K562 (cell line): ENCODE measurements around the gene CACNA1E. TPM values are rescaled to one million over a fixed set of nuclear protein-coding genes. Genes with fewer than 3 reads are reported as not detected.

Source experiments
- ATAC-seq: fragments of 200-7000 bp; cut with Tn5 transposase; 3 replicates; pipeline ENCODE4 v1.9.1; 2020; ENCODE audit warnings: moderate library complexity
- BruUV-seq: library from RNA; stranded (reverse); fragments of 400-500 nt; replicated peaks from 2 replicates; lab custom pipeline; 2021; lab: Mats Ljungman, UMichigan
- CTCF ChIA-PET: fragments of 300-600 bp; formaldehyde crosslinking; extraction: SDS; loops from one replicate; lab custom pipeline; 2021; ENCODE audit warnings: low intra/inter-chr PET ratio; lab: Yijun Ruan, JAX
- POLR2A ChIA-PET: fragments of 300-600, 350-650 bp; sonication (Branson Sonifier 250); formaldehyde crosslinking; extraction: SDS; loops from one replicate; lab custom pipeline; 2021; ENCODE audit warnings: antibody characterized with exemption, inconsistent platforms; lab: Yijun Ruan, JAX
- DNase-seq, 4 experiments: peaks; one replicate each; pipeline versions ENCODE4 v3.0.0 to v3.0.0-alpha.2; 2011 to 2018; ENCODE audit warnings: low spot score in 3 of 4, mixed read lengths in 3 of 4; ENCODE audit errors: extremely low read depth in 1 of 4
- FAIRE-seq: peaks from 2 replicates; lab custom pipeline; 2011; peaks lifted over from hg19 to GRCh38; lab: Jason Lieb, UNC
- H2AFZ ChIP-seq: 2 replicates; pipeline ENCODE4 v1.6.0; 2011; ENCODE audit warnings: low read depth, low read length, control low read depth, inconsistent platforms
- H3K27ac ChIP-seq: fragments of 200-600 bp; 3 replicates; pipeline ENCODE4 v1.8.0; 2011; ENCODE audit warnings: low read depth, mild to moderate bottlenecking, control low read depth, inconsistent platforms, low read length, moderate library complexity, mixed read lengths; ENCODE audit errors: extremely low read depth
- H3K27me3 ChIP-seq, 2 experiments: fragments of 300-600 bp in 1 of 2; 2 replicates in 1 of 2; 3 replicates in 1 of 2; pipeline versions ENCODE4 v1.6.0 to v1.8.0; 2011; ENCODE audit warnings: inconsistent platforms in 2 of 2, low read length in 2 of 2, mild to moderate bottlenecking in 1 of 2, mixed read lengths in 1 of 2, moderate library complexity in 1 of 2; ENCODE audit not compliant: control insufficient read depth in 2 of 2, insufficient read depth in 2 of 2
- H3K36me3 ChIP-seq: fragments of 300-600 bp; 3 replicates; pipeline ENCODE4 v1.8.0; 2011; ENCODE audit warnings: mild to moderate bottlenecking, low read length, inconsistent platforms; ENCODE audit not compliant: control insufficient read depth, insufficient read depth
- H3K4me1 ChIP-seq, 2 experiments: fragments of 200-600 bp in 1 of 2; replicated peaks in 1 of 2; 2 replicates in 1 of 2; 3 replicates in 1 of 2; pipeline versions ENCODE4 v1.5.1 to v1.8.0; 2011; ENCODE audit warnings: inconsistent platforms in 2 of 2, low read length in 2 of 2, mild to moderate bottlenecking in 1 of 2, mixed read lengths in 1 of 2, moderate library complexity in 1 of 2; ENCODE audit not compliant: control insufficient read depth in 2 of 2, insufficient read depth in 2 of 2
- H3K4me2 ChIP-seq: 2 replicates; pipeline ENCODE4 v1.6.1; 2011; ENCODE audit warnings: low read length, control low read depth, inconsistent platforms, mixed read lengths; ENCODE audit not compliant: insufficient read depth
- H3K4me3 ChIP-seq: fragments of 200-600 bp; sonication (generic), shearing (Covaris generic); 2 replicates; pipeline ENCODE4 v1.5.1; 2016; ENCODE audit warnings: control low read depth, inconsistent platforms
- H3K79me2 ChIP-seq: fragments of 200-600 bp; 3 replicates; pipeline ENCODE4 v1.8.0; 2011; ENCODE audit warnings: low read length, inconsistent platforms; ENCODE audit not compliant: control insufficient read depth, insufficient read depth
- H3K9ac ChIP-seq, 2 experiments: 2 replicates each; pipeline versions ENCODE4 v1.6.0 to v1.6.1; 2011; ENCODE audit warnings: low read depth in 2 of 2, low read length in 2 of 2, control low read depth in 1 of 2, inconsistent platforms in 1 of 2, mild to moderate bottlenecking in 1 of 2, mixed read lengths in 1 of 2; ENCODE audit not compliant: insufficient read depth in 1 of 2
- H3K9me1 ChIP-seq: one replicate; pipeline ENCODE4 v1.6.0; 2011; ENCODE audit warnings: inconsistent platforms, mild to moderate bottlenecking, low read length, moderate library complexity; ENCODE audit not compliant: control insufficient read depth, insufficient read depth
- H3K9me3 ChIP-seq: replicated peaks from 2 replicates; pipeline ENCODE4 v1.5.1; 2011; ENCODE audit warnings: low read depth, low read length, inconsistent platforms; ENCODE audit not compliant: control insufficient read depth, insufficient read depth
- H4K20me1 ChIP-seq: replicated peaks from 2 replicates; pipeline ENCODE4 v1.6.1; 2011; ENCODE audit warnings: low read length, inconsistent platforms, mixed read lengths; ENCODE audit not compliant: control insufficient read depth, insufficient read depth
- BRF1 ChIP-seq: IDR thresholded peaks from 3 replicates; pipeline ENCODE4 v1.6.1; 2011; ENCODE audit warnings: borderline replicate concordance, mild to moderate bottlenecking; ENCODE audit not compliant: insufficient read length; ENCODE audit errors: extremely low read depth
- CBX8 ChIP-seq: fragments of 200-600 bp; sonication (generic); IDR thresholded peaks from 2 replicates; pipeline ENCODE4 v1.6.1; 2012; ENCODE audit warnings: borderline replicate concordance, mixed run types, low read depth, mild to moderate bottlenecking, moderate library complexity, mixed read lengths, low read length, control low read depth, inconsistent platforms; ENCODE audit not compliant: poor library complexity, severe bottlenecking; ENCODE audit errors: extremely low read depth
- IRF9 ChIP-seq: fragments of 450-650 bp; IDR thresholded peaks from 2 replicates; pipeline ENCODE4 v1.6.1; 2016; ENCODE audit warnings: missing biosample characterization, missing genetic modification characterization
- MAZ ChIP-seq, 2 experiments: fragments of 450-650 bp in 1 of 2; sonication (generic) in 1 of 2; formaldehyde crosslinking; IDR thresholded peaks in 1 of 2; conservative IDR thresholded peaks in 1 of 2; 2 replicates each; pipeline versions ENCODE4 v1.4.0 to v1.5.0; 2020; ENCODE audit warnings: mild to moderate bottlenecking in 1 of 2, missing genetic modification reagents in 1 of 2
- NUFIP1 ChIP-seq: fragments of 450-650 bp; IDR thresholded peaks from 2 replicates; pipeline ENCODE4 v1.6.1; 2018; ENCODE audit not compliant: partially characterized antibody
- RBM39 ChIP-seq: fragments of 200-400 bp; formaldehyde crosslinking; optimal IDR thresholded peaks from 2 replicates; pipeline ENCODE3; 2018; ENCODE audit warnings: low read depth, low read length
- RCOR1 ChIP-seq, 2 experiments: IDR thresholded peaks; 2 replicates each; pipeline ENCODE4 v1.6.1; 2012; ENCODE audit warnings: low read depth in 2 of 2, low read length in 2 of 2, borderline replicate concordance in 1 of 2, improper control_type of control experiment in 1 of 2
- TAF1 ChIP-seq: IDR thresholded peaks from 2 replicates; pipeline ENCODE4 v1.6.1; 2011; ENCODE audit warnings: mild to moderate bottlenecking, low read length, moderate library complexity; ENCODE audit not compliant: insufficient read depth, control insufficient read depth, severe bottlenecking; ENCODE audit errors: extremely low read depth
- TCF7L2 ChIP-seq: fragments of 150-350 bp; IDR thresholded peaks from 2 replicates; pipeline ENCODE4 v1.6.1; 2016; ENCODE audit warnings: low read depth, mild to moderate bottlenecking, low read length, moderate library complexity
- THRAP3 ChIP-seq: fragments of 450-650 bp; IDR thresholded peaks from 2 replicates; pipeline ENCODE4 v1.6.1; 2016; ENCODE audit warnings: mild to moderate bottlenecking, inconsistent platforms, borderline replicate concordance
- XRCC4 ChIP-seq: IDR thresholded peaks from one replicate; pipeline ENCODE4 v1.6.1; 2011; ENCODE audit not compliant: insufficient read depth, insufficient read length; ENCODE audit errors: extremely low read depth
- ZFP1 ChIP-seq: fragments of 450-650 bp; formaldehyde crosslinking; IDR thresholded peaks from 2 replicates; pipeline ENCODE4 v1.4.0; 2020; ENCODE audit warnings: mild to moderate bottlenecking, mixed read lengths
- ZNF133 ChIP-seq: fragments of 250-450 bp; sonication (Bioruptor Pico); IDR thresholded peaks from 2 replicates; pipeline ENCODE4 v1.4.0; 2020; ENCODE audit warnings: mild to moderate bottlenecking
- ZNF24 ChIP-seq: fragments of 450-650 bp; IDR thresholded peaks from 2 replicates; pipeline ENCODE4 v1.6.1; 2016
- ZNF384 ChIP-seq: IDR thresholded peaks from 2 replicates; pipeline ENCODE4 v1.6.1; 2012; ENCODE audit warnings: low read depth, low read length, improper control_type of control experiment
- ZNF695 ChIP-seq: fragments of 450-650 bp; formaldehyde crosslinking; IDR thresholded peaks from 2 replicates; pipeline ENCODE4 v1.4.0; 2020; ENCODE audit warnings: mild to moderate bottlenecking, moderate library complexity
- WGBS: fragments of 100-300 bp; shearing (Covaris generic); methylation state at CpG from one replicate; pipeline ENCODE4 v1.1.6; 2016; ENCODE audit warnings: low coverage, mixed read lengths; ENCODE audit not compliant: insufficient coverage; ENCODE audit errors: missing lambda C conversion rate; 5-methylcytosine and 5-hydroxymethylcytosine counted together
- in situ Hi-C: fragments of 300-500 bp; cut with MboI; formaldehyde crosslinking; loops from 4 replicates; pipeline ENCODE4 v1.15.0; 2018; ENCODE audit warnings: inconsistent platforms, mixed read lengths
- intact Hi-C: fragments of 100-400 bp; cut with micrococcal nuclease; formaldehyde crosslinking; loops from 2 replicates; pipeline ENCODE4 v1.14.2; 2022
- polyA plus RNA-seq, 8 experiments: library from polyadenylated mRNA; depleted of rRNA in 4 of 8; stranded (reverse) in 5 of 8; unstranded in 3 of 8; fragments of >200 nt; fragmentation: Nextera tagmentation in 2 of 8; fragmentation: Illumina TruSeq in 1 of 8; extraction: Ambion mirVana in 2 of 8; extraction: Trizol in 1 of 8; gene quantifications; 2 replicates each; pipeline versions ENCODE4 v1.2.1 to v1.2.3, GENCODE V29; 2011 to 2014; ENCODE audit warnings: inconsistent platforms in 1 of 8, missing spikeins in 1 of 8
- total RNA-seq, 7 experiments: library from RNA; depleted of rRNA in 6 of 7; stranded (reverse); fragments of >200 nt in 6 of 7; fragmentation: Illumina TruSeq in 2 of 7; extraction: Trizol in 2 of 7; gene quantifications; 2 replicates each; pipeline versions ENCODE4 v1.2.1 to v1.2.3, GENCODE V29; 2011 to 2021; ENCODE audit warnings: low replicate concordance in 1 of 7
- TF ChIP-seq, protein P1 (sequence below): fragments of 150-350 bp; conservative IDR thresholded peaks from 2 replicates; pipeline ENCODE4 v1.6.1; 2014; ENCODE audit warnings: low read length

The CACNA1E gene
- total and polyA plus RNA-seq, 9 of the 15 experiments (the other 6 are each of a cell fraction or from before 2014, with no cell fraction given) = under 0.01 to 0.04 TPM; not detected in 7

DNA sequence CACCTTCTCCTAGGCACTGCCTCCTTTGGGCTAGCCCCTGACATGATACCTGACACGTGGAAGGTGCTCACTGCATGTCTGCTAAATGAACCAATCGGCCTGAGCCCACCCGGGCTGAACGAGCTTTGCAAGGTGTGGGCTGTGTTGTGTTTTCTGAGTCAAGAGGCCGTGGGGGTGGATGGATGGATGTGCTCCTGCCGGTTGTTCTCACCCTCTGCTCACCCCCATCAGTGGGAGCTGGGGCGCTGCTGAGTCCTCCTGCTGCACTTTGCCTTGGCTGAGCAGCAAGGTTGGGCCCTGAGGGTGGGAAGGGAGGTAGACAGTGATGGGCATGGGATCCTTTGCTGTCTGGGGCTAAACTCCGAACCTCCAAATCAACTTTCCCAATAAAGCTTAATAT is 6.7 kb upstream of the CACNA1E start (continued):
- TF ChIP-seq, protein P1, sequence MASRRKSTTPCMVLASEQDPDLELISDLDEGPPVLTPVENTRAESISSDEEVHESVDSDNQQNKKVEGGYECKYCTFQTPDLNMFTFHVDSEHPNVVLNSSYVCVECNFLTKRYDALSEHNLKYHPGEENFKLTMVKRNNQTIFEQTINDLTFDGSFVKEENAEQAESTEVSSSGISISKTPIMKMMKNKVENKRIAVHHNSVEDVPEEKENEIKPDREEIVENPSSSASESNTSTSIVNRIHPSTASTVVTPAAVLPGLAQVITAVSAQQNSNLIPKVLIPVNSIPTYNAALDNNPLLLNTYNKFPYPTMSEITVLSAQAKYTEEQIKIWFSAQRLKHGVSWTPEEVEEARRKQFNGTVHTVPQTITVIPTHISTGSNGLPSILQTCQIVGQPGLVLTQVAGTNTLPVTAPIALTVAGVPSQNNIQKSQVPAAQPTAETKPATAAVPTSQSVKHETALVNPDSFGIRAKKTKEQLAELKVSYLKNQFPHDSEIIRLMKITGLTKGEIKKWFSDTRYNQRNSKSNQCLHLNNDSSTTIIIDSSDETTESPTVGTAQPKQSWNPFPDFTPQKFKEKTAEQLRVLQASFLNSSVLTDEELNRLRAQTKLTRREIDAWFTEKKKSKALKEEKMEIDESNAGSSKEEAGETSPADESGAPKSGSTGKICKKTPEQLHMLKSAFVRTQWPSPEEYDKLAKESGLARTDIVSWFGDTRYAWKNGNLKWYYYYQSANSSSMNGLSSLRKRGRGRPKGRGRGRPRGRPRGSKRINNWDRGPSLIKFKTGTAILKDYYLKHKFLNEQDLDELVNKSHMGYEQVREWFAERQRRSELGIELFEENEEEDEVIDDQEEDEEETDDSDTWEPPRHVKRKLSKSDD = no peak
- TF ChIP-seq THRAP3 (no peak), ZFP1 (CRISPR knock-in tag) (no peak), RCOR1 (IDR thresholded peaks at IDR 0.05; ENCODE audit: borderline replicate concordance in 1 of 2, low read depth in 2 of 2, low read length in 2 of 2) (no peak), CBX8 (no peak), ZNF695 (CRISPR knock-in tag) (no peak), RBM39 (no peak), TCF7L2 (no peak)

DNA sequence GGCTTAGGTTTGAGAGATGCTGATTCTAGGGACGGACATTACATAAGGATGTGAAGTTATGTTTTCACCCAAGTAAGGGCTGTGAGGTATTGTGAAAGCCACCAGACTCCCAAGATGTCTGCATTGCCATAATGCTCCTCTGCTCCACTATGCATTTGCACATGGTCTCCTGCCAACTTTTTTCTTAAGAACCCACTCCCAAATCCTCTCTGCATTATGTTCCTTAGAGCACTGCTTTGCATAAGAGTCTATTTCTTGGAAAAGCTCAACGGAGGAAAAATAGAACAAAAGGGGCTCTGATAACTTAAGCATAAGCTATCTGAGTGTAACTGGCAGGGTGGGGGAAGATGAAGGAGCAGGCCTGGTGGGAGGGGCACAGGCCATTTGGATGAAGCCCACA is 5.0 kb upstream of the CACNA1E start:
- DNase-seq (no peak), FAIRE-seq (no peak), ATAC-seq (no peak)
- Histone ChIP-seq H3K9ac (no peak overlapping the region), H3K27me3 (peaks cover 11 to 23% of the 10 kb centered on the region in 2 experiments; a peak in 4 of 5 replicates), H2AFZ (no peak overlapping the region), H3K9me1 (no peaks in the 10 kb centered on the region), H3K4me3 (no peak overlapping the region), H3K36me3 (no peaks in the 10 kb centered on the region), H3K27ac (no peak overlapping the region), H4K20me1 (0 out of 2 replicates have a peak, but pooled peaks cover 3% of the 10 kb centered on the region), H3K9me3 (no peaks in the 10 kb centered on the region), H3K4me1 (peaks cover 0 to 10% of the 10 kb centered on the region in 2 experiments; a peak in 2 of 5 replicates), H3K79me2 (no peaks in the 10 kb centered on the region), H3K4me2 (no peak overlapping the region)
- ChIA-PET POLR2A (interaction anchor here (0.7 kb wide), 1 partner anchor 400 kb away, joined by 4 read pairs; no protein-coding TSS in a partner anchor), CTCF (interaction anchor here (0.7 to 3.4 kb wide), 2 partner anchors 434 to 459 kb away, joined by 3 to 28 read pairs; no protein-coding TSS in a partner anchor)
- 0% methylated on average over 2 of the region's 2 CpGs for WGBS
- intact Hi-C loops = no loop called here
- BruUV-seq = no TSS peak
- in situ Hi-C loops = loop anchor here (5.0 to 10.0 kb wide), 2 partner anchors 464 to 586 kb away; partner anchors contain the start of gene ZNF648
- TF ChIP-seq BRF1 = no peak
- no peak for TF ChIP-seq TAF1
- TF ChIP-seq ZNF133 (CRISPR knock-in tag) = no peak
- TF ChIP-seq ZNF24 = no peak
- no peak for TF ChIP-seq IRF9
- no peak for TF ChIP-seq XRCC4
- TF ChIP-seq MAZ (CRISPR knock-in tag; conservative IDR thresholded peaks at IDR 0.05 in 1 of 2, IDR thresholded peaks at IDR 0.05 in 1 of 2) = no peak
- TF ChIP-seq ZNF384 = no peak
- no peak for TF ChIP-seq NUFIP1
